GM18520 (cell line): ENCODE results near the gene PRND.
"Not testable (repeated sequence)": the region's sequence is repeated elsewhere in the genome, so short reads cannot be mapped to it uniquely, and the experiment has no call there.

Source experiments
- ATAC-seq: cut with Tn5 transposase; IDR thresholded peaks from one replicate; pipeline ENCODE4 v1.9.1; 2021; ENCODE audit not compliant: unreplicated experiment

Gene PRND, protein sequence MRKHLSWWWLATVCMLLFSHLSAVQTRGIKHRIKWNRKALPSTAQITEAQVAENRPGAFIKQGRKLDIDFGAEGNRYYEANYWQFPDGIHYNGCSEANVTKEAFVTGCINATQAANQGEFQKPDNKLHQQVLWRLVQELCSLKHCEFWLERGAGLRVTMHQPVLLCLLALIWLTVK

DNA sequence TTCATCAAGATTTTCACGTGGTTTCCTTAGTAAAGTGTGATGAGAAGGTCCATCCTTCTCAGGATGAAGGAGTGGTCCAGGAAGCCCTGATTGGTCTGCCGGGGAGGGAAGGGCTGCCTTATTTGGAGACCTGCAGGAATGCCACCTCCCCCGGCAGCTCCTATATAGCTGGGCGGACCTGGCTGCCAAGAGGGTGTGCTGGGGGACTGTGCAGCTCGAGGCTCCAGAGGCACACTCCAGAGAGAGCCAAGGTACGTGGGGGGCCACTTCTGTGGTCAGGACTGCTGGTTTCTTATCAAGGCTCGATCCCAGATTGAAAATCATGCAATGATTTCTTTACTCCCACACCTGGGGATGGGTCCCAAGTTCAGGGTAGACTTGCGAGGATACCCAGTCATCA, at the start of gene PRND:
Gene PRND, plus strand, starts transcription at position 191 of the 400 bp plus-strand sequence. CDS start 2,643 bp downstream, outside the sequence.
- ATAC-seq = no peak

DNA sequence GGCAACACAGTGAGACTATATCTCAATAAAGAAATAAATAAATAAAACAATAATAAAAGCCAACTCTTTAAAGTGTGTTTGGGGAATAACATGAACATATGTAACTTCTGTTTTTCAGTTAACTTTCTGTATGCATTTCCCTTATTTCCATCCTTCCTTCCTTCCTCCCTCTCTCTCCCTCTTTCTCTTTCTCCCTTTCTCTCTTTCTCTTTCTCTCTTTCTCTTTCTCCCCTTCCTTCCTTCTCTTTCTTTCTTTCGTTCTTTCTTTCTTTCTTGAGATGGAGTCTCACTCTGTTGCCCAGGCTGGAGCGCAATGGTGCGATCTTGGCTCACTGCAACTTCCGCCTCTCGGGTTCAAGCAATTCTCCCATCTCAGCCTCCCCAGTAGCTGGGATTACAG, 48.8 kb upstream of the PRND start:
- no peak for ATAC-seq

DNA sequence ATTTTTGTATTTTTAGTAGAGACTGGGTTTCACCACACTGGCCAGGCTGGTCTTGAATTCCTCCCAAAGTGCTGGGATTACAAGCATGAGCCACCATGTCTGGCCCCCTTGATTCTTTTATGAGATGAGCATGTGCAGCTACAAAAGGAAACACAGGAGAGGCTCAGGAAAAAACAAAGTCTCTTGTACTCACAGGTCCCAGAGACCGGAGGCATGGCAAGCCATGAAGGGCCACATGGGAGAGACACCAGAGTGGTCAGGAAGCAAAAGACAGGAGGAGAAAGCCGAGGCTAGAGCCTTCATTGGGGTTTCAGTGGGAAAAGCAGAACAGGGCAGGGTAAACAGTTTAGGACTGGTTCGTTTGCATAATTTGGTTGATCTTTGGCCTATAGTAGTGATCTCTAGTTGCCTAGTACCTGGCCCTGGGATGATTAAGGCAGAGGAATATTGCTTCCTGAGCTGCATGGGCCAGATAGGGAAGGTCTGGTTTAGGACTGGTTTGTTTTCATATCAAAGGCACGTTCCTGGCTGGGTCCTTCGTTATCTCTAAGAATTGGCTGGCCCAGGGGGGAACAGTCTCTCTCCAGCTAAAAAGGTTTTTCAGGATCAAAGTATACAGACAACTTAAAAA, 48.2 kb upstream of the PRND start:
- no peak for ATAC-seq

DNA sequence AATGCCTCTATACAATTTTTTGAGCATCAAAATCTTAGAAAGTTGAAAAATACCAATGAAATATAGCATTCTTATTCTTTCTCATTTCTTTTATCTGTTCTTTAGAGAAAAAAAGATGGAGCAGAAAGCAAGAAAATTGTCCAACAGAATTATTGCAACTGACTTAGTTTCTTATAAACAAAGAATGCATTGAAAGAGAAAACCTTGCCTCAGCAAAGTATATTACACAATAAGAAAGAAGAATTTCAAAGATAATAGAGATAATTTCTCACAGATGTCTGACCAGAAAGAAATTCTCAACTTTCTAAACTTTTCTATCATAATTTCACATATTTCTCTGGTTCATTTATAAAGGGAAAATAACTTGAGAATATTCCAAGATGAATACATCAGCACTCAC, 47.0 kb upstream of the PRND start:
- no peak for ATAC-seq

DNA sequence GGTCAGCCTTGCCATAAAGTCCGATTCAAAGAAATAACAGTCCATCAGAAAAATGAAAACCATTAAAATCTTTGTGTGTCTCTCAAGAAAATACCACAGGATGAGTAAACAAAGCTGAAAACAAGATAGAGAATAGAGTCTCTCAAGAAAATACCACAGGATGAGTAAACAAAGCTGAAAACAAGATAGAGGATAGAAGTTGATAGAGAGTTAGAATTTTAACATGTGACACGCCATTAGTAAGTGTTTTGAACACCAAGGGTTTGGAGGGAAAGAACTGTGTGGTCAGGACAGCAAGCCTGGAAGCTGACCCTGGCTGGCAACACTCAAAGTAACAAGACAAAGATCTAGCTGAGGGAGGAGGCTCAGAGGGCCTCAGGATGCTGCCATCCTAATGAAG, 43.9 kb upstream of the PRND start:
- ATAC-seq = no peak

DNA sequence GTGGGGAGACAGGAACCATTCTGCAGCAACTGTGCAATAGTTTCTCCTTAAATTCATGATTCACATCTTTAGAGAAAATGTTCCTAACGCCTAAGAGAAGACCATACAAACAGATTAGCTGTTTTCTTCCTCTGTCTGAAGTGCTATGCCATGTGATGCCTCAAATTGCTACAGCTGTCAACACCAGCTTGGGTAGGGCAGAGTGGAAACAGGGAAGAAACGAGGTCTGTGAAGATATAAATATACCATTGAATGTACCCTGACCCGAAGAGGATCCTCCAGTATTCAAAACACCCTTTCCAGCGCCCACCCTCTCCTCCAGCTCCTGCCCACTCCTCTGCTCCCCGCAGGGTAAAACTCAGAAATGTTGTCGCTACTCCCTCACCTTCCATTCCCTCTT, 40.3 kb upstream of the PRND start:
- ATAC-seq = no peak

DNA sequence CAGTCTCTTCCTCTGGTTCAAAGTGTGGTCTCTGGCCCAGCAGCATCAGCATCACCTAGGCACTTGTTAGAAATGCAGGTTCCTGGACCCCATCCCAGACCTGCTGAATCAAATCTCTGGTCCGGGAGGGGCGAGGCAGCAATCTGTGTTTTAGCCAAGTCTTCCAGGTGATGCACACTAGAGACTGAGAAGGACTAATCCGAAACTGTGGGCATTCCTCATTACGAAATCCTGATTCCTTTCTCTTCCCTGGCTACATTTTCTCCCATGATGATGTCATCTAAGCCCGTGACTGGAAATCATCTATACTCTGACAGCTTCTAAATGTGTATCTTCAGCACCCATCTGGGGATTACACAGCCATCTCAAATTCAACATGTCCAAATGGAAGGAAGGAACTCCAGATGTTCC, 39.7 kb upstream of the PRND start:
- no peak for ATAC-seq

DNA sequence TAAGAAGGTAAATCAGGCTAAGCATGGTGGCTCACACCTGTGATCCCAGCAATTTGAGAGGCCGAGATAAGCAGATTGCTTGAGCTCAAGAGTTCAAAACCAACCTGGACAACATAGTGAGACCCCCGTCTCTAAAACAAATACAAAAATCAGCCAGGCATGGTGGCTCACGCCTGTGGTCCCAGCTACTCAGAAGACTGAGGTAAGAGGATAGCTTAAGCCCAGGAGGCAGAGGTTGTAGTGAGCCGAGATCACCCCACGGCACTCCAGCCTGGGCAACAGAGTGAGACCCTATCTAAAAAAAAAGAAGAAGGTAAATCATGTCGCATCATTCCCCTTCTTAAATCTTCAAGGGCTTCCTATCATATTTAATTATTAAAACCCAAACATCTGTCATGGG, 39.0 kb upstream of the PRND start:
- no peak for ATAC-seq

DNA sequence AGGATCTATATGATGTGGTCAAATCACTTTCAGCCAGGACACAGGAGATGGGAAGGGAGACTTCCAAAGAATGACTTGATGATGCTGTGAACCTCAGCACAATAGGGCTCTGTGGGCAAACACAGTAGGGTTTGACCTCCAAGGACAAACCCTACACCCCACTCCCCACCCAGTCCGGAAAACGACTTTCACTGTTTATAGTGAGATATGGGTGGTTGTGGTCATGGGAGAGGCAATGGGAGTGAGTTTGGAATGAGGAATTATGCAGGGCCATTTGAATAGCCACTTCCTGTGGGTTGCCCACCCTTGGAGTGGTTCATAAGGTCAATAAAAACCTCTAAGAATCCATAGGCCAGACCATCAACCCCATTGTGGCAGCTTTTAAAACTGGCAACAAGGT, 38.4 kb upstream of the PRND start:
- no peak for ATAC-seq

DNA sequence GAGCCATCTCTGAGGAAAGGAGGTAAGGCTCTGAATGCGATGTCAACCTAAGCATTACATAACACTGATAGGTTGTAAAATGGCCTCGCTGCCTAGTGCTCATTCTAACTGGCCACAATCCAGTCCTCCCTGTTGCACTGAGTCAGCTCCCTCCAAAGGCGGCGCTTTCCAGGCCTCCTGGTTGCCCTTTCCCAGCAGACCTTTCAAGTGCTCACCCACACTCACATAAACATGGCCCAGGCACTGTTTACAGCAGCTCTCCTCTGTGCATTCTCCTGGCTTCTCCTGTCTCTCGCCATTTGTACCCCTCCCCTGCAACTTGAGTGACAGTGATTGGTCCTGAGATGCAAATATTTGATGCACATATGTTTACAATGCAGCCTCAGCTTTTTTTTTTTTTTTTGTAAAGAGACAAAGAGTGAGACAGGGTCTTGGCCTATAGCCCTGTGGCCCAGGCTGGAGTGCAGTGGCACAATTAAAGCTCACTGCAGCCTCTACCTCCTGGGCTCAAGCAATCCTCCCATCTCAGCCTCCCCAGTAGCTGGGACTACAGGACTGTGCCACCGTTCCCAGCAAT, 36.8 kb upstream of the PRND start:
- no peak for ATAC-seq

DNA sequence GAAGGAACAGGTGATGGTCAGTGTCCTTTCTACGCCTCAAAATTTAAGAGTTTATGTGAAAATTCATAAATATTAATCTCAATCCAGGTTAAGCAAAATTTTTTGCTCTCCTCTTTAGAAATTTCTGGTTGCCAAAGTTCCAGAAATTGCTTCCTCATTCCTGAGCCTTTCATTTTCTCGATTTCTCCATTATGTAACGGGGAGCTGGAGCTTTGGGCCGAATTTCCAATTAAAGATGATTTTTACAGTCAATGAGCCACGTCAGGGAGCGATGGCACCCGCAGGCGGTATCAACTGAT, 35.8 kb upstream of the PRND start:
- ATAC-seq = no peak

DNA sequence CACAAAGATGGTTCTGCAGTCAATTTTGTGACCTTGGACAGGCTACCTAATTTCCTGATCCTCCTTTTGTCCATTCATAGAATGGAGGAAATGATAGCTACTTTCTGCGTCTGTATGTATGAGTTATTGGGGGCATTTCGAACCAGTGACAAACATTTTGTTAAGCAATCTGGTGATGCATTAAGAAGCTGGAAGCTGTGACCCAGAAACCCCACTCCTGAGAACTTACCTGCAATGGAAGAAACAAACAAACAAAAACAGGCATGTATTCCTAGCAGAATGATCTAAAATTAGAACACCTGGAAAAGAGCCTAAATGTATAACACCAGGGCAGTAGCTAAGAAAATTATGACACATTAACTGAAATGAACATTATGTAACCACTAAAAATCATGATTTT, 33.4 kb upstream of the PRND start:
- no peak for ATAC-seq

DNA sequence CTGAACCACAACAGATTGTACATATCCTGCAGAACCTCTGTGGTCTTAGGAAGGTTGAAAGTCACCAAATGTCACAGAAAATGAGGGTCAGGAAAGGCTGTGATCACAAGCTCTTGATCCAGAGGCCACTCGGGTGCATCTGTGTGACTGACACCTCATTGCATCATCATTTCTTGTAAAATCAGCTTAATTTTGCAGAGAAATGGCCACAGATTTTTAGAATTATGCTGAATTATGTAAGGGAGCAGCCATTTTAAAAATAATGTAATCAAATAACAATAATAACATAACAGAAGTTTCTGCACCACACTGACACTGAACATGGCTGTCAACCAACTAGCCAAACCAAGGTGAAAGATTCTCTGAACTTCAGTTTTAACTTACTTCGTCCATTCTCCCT, 32.5 kb upstream of the PRND start:
- ATAC-seq = no peak

DNA sequence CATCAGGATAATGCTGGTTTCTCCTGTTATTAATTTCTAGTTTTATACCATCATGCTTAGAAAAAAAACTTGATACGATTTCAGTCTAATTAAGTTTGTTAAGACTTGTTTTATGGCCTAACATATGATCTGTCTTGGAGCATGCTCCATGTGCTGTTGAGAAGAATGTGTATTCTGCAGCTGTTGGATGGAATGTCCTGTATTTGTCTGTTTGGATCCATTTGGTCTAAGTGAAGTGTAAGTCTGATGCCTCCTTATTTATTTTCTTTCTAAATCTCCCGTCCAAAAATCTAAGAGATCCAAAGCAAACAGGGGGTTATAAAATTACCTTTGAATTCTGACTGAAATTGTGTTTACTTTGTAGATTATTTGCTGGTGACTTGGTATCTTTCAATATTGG, 30.0 kb upstream of the PRND start:
- no peak for ATAC-seq

DNA sequence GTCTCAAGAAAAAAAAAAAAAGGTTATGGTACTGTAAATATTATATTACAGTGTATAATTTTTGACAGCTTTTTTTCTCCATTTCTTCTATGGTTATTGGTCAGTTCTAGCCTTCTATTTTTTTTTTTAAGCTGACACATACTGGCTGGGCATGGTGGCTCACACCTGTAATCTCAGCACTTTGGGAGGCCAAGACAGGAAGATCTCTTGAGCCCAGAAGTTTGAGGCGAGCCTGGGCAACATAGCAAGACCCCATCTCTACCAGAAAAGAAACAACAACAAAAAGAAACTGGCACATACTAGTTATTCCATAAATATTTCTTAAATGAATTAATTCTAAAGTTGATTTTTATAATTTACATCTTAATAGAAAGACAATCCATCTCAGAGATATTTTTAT, 27.6 kb upstream of the PRND start:
- no peak for ATAC-seq

DNA sequence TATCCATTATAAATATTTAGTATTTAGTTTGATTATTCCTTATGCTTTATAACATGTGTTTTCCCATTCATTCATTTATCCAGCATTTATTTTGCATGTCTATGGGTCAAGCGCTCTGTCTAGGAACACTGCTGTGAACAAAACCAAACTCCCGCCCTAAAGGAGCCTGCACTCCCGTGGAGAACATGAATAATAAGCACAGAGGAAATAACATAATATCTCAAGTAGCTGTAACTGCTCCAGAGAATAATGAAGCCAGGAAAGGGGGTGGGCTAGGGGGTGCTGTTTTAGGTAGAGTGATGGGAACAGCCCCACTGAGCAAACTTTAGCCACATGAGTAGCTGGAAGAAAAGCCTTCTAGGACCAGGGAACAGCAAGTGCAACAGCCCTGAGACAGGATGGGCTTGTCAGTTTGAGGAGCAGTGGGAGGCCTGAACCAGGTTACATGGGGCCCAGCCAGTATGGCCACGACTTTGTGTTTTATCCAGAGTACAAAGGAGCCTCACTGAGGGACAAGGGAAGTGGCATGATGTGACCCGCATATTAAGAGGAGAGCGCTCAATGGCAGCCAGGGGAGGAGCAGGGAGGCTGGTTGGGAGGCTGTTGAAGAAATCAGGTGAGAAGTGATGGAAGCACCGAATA, 24.4 kb upstream of the PRND start:
- ATAC-seq = no peak

DNA sequence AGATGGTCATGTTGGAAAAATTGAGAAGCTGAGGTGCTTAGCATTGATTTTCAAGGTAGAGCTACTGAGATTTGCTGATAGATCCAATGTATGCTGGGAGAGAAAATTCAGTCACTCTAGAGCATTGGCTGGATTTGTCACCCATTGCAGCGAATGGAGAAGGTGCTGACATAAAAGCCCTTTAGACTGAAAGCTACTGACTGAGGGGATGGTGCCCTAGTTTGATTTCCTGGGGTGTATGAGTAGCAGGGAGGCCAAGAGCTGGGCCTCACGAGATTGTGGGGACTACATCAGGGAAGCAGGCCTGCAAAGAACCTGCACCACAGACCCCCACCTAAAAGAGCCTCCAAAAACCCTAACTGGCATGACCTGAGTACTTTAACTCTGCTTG, 23.9 kb upstream of the PRND start:
- no peak for ATAC-seq

DNA sequence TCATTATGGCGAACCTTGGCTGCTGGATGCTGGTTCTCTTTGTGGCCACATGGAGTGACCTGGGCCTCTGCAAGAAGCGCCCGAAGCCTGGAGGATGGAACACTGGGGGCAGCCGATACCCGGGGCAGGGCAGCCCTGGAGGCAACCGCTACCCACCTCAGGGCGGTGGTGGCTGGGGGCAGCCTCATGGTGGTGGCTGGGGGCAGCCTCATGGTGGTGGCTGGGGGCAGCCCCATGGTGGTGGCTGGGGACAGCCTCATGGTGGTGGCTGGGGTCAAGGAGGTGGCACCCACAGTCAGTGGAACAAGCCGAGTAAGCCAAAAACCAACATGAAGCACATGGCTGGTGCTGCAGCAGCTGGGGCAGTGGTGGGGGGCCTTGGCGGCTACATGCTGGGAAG, 22.5 kb upstream of the PRND start:
- ATAC-seq = no peak

DNA sequence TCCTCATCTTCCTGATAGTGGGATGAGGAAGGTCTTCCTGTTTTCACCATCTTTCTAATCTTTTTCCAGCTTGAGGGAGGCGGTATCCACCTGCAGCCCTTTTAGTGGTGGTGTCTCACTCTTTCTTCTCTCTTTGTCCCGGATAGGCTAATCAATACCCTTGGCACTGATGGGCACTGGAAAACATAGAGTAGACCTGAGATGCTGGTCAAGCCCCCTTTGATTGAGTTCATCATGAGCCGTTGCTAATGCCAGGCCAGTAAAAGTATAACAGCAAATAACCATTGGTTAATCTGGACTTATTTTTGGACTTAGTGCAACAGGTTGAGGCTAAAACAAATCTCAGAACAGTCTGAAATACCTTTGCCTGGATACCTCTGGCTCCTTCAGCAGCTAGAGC, 21.8 kb upstream of the PRND start:
- ATAC-seq = no peak

DNA sequence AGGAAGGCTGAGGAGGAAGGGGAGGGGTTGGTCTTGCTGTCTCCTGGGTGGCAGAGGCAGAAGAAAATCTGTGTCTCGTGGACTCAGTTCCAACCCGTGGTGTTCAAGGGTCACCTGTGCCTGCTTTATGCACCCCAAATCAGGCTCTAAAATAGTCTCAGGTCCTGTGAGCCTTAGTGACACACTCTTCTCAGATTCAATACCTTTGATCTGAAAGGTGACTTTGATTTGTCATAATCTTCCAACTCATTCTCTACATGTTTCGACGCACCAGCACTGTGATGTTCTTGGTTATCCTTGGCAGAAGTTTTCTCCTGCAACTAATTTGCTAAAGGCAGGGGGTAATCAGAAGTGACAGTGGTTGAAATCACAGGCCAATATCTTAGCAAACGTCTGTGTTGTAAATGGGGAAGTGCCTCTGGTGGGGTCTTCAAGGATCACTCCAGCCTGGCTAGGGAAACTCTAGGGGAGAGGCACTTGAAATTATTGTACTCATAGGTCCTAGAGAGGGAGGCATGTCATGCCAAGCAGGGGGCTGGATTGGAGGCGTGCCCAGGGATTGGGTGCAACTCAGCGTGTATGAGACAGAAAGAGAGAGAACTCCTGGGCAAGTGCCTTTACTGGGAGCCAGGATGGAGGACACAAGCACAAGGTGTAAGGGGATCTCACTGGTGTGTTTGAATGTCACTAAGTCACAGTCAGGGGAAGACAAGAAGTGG, 19.0 kb upstream of the PRND start:
- no peak for ATAC-seq

DNA sequence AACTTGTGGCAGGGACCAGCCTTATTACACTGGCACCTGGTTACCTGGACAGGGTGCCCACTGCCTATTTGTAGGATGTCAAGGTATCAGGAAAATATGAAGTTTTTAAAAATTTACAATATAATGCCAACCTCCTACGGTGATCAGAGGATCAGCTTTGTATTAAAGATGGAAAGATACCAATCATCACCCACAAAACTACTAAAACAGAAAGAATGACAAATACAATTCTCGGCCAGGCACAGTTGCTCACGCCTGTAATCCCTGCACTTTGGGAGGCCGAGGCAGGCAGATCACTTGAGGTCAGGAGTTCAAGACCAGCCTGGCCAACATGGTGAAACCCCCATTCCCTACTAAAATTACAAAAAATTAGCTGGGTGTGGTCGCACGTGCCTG, 18.4 kb upstream of the PRND start:
- ATAC-seq = no peak

DNA sequence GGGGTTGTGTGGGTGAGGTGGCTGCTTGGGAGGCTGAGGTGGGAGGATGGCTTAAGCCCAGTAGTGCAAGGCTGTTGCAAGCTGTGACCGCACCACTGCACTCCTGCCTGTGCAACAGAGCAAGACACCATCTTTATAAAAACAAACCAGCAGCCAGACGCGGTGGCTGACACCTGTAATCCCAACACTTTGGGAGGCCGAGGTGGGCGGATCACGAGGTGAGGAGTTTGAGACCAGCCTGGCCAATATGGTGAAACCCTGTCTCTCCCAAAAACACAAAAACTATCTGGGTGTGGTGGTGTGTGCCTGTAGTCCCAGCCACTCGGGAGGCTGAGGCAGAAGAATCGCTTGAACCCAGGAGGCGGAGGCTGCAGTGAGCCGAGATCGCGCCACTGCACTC, 14.8 kb upstream of the PRND start:
- ATAC-seq = not testable (repeated sequence)
